ES-I3 (cell line): ENCODE measurements around the gene PCSK2.

Experiments used
- H3K36me3 ChIP-seq: 2 replicates; pipeline ENCODE4 v1.6.1; 2013; ENCODE audit warnings: mild to moderate bottlenecking, low read length, control low read depth, moderate library complexity; ENCODE audit not compliant: insufficient read depth
- H3K4me1 ChIP-seq: 2 replicates; pipeline ENCODE4 v1.6.1; 2013; ENCODE audit warnings: mild to moderate bottlenecking, control low read depth, low read length; ENCODE audit not compliant: insufficient read depth
- H3K9ac ChIP-seq: 2 replicates; pipeline ENCODE4 v1.6.1; 2013; ENCODE audit warnings: low read depth, mild to moderate bottlenecking, low read length, moderate library complexity
- H3K9me3 ChIP-seq: 2 replicates; pipeline ENCODE4 v1.6.1; 2013; ENCODE audit warnings: mild to moderate bottlenecking, low read length, moderate library complexity; ENCODE audit not compliant: control insufficient read depth, insufficient read depth

PCSK2 gene

DNA sequence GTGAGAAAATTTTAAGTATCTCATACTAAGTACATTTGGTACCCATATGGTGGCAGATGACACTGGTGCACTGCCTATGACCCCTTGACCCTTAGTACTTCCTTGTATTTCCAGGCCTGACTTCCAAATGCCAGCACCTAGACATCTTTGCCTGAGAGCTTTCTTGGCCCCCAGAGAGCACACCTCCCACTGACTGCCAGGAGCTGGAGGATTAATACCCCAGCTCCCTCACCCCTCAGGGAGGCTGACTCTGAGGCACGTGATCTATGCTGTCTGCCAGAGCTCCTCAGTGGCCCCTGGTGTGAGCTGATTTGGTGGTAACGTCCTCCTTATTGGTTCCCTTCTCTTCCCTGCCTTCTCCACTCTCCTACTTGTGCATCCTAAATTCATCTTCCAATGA lies 266.3 kb downstream of the PCSK2 start:
- no peaks in the 10 kb centered on the region for H3K36me3 ChIP-seq
- no peak overlapping the region for H3K9ac ChIP-seq
- H3K4me1 ChIP-seq, result no peaks in the 10 kb centered on the region
- H3K9me3 ChIP-seq, result no peaks in the 10 kb centered on the region

DNA sequence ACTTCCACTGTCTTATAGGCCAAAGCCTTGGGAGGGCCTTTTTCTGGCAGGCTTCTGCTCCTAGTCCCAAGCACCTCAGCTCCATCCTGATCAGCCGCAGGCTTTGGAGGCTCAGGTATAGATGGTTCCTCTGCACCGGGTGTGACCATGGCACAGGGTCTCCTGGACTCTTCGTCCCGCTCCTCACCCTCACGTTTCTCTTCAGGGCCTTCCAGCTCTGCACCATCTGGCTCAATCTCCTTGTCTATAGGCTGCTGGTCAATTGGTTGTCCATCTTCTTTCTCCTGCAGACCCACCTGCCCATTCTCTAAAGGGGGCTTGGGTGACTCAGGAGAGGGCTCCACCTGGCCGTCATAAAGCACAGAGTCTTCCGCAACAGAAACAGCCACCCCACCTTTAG lies 267.4 kb downstream of the PCSK2 start:
- Histone ChIP-seq H3K9me3 (no peaks in the 10 kb centered on the region), H3K4me1 (no peaks in the 10 kb centered on the region), H3K9ac (no peak overlapping the region), H3K36me3 (no peaks in the 10 kb centered on the region)

DNA sequence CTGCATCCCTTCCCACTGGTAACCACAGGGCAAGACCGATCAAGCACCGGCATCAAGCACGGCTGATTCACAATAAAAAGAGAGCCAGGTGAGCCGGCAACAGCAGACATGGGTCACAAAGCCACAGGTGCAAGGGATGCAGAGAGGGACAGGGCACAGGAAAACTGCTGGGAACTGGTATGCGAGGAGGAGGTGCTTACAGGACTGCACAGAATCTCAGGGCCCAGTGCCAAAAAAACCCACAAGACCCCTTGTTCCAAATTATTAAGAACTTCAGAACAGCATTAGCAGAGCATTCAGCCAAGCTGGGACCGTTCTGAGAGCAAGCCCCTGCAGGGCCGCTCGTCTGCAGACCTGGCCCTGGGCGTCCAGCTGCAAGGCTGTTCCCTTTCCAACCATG lies 269.0 kb downstream of the PCSK2 start:
- H3K36me3 ChIP-seq, result no peaks in the 10 kb centered on the region
- no peaks in the 10 kb centered on the region for H3K4me1 ChIP-seq
- no peaks in the 10 kb centered on the region for H3K9me3 ChIP-seq
- no peak overlapping the region for H3K9ac ChIP-seq

DNA sequence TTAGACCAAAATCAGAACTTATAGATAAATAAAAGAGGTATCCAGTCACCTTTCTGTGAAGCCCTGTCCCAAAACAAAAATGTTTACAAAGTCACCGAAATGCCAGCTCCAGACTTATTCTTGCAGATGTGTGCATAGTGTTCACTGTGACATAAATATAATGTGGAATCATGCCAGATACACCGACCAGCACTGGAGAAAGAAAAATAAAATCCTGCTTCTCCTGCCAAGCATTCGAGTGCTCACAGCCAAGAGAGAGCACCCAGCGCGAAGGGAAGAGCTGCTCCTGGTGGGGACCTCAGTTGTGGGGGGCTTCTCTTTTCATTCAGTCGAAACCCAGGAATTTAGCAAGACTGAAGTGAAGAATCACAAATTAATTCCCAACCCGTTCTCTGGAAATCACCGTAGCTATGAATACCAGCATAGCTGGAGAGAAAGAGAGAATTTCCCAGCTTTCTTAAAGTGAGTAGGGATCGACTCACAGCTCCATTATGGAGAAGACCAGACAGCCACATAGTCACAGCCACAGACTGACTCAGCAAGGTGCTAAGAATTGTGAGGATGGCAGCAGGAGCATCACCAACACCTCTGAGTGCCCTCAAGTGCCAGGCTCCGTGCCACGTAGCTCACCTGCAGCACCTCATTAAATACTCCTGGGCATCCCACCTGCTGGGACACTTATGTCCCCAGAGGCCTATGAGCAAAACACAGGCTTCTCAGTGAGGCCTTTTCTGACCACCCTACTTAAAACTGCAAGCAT lies 271.2 kb downstream of the PCSK2 start:
- Histone ChIP-seq H3K9me3 (no peaks in the 10 kb centered on the region), H3K4me1 (no peaks in the 10 kb centered on the region), H3K36me3 (no peaks in the 10 kb centered on the region), H3K9ac (no peak overlapping the region)

DNA sequence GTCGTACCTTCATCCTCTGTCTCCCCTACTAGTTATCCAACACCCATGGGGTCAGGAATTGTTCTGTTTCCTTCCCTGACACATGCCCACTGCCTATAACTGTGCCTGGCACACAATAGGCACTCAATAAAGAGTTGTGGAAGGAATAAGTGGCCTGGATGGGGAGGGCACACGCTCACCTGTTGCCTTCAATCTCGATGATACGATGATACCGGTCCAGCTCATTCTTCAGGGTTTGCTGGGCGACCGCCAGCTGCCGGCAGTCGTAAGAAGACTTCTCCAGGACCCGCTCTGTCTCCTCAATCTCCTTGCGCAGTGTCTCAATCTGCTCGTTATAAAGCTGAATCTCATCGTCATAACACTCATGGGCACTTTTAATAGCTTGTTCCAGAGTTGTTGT lies 271.8 kb downstream of the PCSK2 start:
- Histone ChIP-seq H3K9me3 (no peaks in the 10 kb centered on the region), H3K36me3 (no peaks in the 10 kb centered on the region), H3K4me1 (no peaks in the 10 kb centered on the region), H3K9ac (no peak overlapping the region)

DNA sequence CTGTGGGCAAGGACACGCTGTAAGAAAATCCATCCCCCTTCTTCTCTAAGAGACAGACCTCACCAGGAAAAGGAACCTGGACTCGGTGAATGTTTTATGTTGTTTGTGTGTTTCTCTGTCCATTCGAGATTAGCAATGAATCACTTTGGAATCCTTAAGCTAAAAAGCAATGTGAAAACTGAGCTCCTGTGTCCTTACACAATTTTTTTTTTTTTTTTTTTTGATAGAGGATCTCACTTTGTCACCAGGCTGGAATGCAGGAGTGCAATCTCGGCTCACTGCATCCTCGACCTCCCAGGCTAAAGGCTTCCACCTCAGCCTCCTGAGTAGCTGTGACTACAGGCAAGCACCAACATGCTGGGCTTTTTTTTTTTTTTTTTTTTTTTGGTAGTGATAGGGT lies 272.2 kb downstream of the PCSK2 start:
- no peaks in the 10 kb centered on the region for H3K9me3 ChIP-seq
- H3K9ac ChIP-seq, result no peak overlapping the region
- no peaks in the 10 kb centered on the region for H3K36me3 ChIP-seq
- no peaks in the 10 kb centered on the region for H3K4me1 ChIP-seq

DNA sequence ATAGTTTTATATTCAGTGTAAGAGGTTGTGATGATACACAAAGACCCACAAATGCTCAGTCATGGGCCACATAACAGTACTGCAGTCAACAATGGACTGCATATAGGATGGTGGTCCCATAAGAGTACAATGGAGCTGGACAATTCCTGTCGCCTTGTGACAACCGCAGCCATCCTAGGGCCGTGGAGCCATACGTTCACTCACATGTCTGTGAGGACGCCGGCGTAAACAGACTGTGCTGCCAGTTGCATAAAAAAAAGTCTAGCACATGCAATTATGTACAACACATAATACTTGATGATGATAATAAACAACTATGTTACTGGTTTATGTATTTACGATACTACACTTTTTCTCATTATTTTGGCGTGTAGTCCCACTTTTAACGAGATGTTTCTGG lies 273.4 kb downstream of the PCSK2 start:
- Histone ChIP-seq H3K9ac (no peak overlapping the region), H3K36me3 (no peaks in the 10 kb centered on the region), H3K4me1 (peaks cover 5% of the 10 kb centered on the region; the same call in 1 of the 2 replicates), H3K9me3 (no peaks in the 10 kb centered on the region)

DNA sequence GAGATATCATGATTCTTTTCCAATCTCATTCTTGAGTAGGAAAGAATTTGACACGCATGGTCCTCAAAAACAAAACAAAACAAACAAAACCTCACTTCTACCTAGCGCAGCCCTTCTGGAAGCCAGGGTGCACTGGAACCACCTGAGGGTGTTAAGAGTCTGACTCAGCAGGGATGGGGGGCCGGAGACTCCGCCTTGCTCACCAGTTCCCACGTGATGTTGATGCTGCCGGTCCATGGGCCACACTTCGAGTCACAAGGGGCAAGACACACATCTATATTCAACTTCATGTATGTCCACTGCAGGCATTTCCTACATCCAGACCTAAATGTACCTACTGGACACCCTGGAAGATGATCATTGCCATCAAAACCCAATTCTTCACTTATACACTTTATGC lies 274.0 kb downstream of the PCSK2 start:
- peaks cover 5% of the 10 kb centered on the region; the same call in 1 of the 2 replicates for H3K4me1 ChIP-seq
- H3K9me3 ChIP-seq, result no peaks in the 10 kb centered on the region
- no peaks in the 10 kb centered on the region for H3K36me3 ChIP-seq
- H3K9ac ChIP-seq, result no peak overlapping the region

DNA sequence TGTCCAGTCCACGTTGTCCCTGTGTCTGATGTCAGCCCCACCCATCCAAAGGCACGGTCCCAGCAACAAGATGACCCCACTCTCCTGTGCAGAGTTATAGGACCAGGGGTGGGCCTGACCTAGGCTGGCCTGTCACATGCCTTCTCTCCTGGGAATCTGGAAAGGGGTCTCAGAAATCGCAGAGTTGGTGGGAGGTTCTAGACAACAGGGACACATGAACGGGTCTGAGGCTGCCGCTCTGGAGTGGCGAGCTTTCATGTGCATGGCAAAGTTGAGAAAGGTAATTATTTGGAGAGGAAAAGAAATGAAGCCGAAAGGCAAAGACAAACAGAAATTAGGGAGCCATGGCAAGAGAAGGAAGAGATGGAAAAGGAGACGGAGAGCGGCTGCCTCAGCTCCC lies 274.9 kb downstream of the PCSK2 start:
- H3K36me3 ChIP-seq, result no peaks in the 10 kb centered on the region
- H3K9ac ChIP-seq, result no peak overlapping the region
- peaks cover 5% of the 10 kb centered on the region; the same call in 1 of the 2 replicates for H3K4me1 ChIP-seq
- no peaks in the 10 kb centered on the region for H3K9me3 ChIP-seq

DNA sequence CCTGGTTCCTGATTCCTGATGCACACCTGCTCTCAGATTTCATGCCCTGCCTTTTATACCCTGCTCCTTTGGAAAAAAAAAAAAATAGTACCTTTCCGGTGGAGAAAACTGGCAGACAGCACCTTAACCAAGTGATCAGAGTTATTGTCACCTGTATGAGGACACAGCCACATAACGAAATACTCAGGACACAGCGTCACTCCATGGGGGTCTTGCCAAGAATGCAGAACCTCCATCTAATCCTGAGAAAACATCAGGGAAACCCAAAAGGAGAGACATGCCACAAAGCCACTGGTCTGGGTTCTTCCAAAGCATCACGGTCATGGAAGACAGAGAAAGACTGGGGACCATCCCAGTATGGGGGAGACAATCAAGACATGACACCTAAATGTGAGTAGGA lies 275.3 kb downstream of the PCSK2 start:
- no peak overlapping the region for H3K9ac ChIP-seq
- no peaks in the 10 kb centered on the region for H3K36me3 ChIP-seq
- no peaks in the 10 kb centered on the region for H3K9me3 ChIP-seq
- peaks cover 5% of the 10 kb centered on the region; the same call in 1 of the 2 replicates for H3K4me1 ChIP-seq

DNA sequence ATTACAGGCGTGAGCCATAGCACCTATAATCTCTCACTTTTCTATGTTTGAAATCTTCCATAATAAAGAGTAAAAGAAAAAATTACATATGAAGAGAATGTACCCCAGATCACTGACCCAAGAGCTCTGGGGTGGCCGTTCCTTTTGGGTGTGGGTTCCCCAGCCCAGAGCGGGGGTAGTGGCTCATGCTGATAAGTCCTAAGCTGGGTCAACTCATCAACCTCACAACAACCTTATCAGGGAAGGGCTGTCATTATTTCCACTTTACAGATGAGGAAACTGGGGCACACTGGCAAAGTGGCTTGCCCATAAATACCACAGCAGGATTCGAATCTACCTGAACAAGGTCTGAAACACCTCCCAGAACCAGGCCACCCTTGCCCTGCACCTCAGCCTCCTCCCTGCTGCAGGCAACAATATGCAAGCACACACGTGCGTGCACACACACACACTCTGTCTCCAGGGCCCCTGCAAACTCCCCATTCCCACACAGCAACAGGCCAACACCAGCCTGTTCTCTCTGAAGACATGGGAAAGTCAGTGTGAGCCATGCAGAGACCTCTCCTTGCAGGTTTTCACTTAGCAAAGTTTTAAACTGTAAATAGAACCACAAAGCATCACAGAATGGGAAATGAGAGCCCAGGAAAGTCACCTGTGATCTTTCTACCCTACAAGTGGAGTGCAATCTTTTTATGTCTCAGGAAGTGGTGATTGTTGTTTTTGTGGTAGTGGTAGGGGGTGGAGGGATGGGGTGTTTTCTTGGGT lies 276.6 kb downstream of the PCSK2 start:
- Histone ChIP-seq H3K9ac (no peak overlapping the region), H3K4me1 (peaks cover 5% of the 10 kb centered on the region; the same call in 1 of the 2 replicates), H3K36me3 (no peaks in the 10 kb centered on the region), H3K9me3 (no peaks in the 10 kb centered on the region)

DNA sequence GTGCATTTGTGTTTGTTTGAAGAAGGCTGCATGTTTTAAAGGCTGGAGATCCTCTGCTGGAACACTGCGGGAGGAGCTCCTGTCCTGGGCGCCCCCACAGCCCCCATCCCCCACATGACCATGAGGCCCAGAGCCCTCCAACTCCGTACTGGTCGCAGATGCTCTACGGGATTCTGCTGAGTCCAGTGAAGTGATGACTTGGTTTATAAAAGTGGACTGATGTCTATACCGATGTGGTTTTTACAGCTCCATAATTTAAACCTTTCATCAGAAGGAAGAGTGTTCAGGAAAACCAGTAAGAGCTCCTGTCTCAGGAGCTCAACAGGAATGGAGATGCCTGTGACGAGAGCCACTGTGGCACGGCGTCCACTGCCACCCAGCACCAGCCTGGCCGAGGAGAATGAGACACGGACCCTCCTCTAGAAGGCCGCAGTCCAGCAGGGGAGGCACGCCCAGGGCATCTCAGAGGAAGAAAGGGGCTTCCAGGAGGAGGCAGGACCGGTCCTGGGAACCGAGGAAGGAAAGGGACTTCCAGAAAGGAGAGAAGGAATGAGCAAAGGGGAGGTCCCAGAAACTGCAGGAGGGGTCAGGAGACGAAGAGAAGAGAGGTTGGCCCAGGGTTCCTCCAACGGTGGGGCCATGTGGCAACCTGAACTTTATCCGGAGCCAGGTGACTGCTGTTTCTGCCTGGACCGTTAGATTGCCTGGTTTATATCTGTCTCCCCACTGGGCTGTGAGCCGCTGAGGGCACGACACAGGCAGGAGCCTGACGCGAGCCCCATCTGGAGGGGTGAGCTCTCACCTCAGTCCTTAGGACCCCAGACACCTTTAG lies 277.4 kb downstream of the PCSK2 start:
- H3K4me1 ChIP-seq, result peaks cover 5% of the 10 kb centered on the region; the same call in 1 of the 2 replicates
- H3K9ac ChIP-seq, result no peak overlapping the region; the same call in 1 of the 2 replicates

DNA sequence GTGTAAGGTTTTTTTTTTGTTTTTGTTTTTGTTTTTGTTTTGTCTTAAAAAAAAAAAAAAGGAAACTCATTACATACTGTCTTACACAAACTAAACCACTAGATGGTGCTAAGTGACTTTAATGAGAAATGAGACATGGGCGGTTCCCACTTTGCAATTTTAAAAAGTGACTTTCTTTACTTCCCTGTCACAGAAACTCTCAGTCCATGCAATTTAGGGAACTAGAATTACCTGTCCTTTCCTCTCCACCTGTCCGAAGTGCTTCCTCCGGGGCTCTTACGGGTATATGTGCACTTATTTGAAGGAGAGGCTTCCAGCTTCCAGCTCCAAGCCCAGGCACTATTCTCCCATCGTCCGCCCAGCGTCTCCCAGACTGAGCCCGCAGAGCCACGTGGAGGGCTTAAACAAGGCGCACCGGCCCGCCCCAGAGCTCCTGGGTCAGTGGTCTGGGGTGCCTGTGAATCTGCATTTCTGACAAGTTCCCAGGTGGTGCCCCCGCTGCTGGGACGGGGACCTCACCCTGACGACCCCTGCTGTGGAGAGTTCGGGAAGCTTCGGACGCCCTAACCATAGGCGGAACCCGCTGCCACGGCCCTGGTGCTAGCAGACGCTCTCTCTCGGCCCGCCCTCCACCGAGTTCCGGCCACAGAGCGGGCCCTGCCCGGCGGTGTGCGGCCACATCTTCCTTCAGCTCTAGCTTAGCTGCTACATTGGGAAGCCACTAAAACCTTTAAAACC lies 278.2 kb downstream of the PCSK2 start:
- peak overlapping the region; percentile 50; the same call in 1 of the 2 replicates for H3K9ac ChIP-seq

More for the DNA sequence above, 277.4 kb downstream of the PCSK2 start:
- no peaks in the 10 kb centered on the region for H3K36me3 ChIP-seq
- no peaks in the 10 kb centered on the region for H3K9me3 ChIP-seq

More for the DNA sequence above, 278.2 kb downstream of the PCSK2 start:
- H3K4me1 ChIP-seq, result peaks cover 5% of the 10 kb centered on the region; the same call in 1 of the 2 replicates
- H3K9me3 ChIP-seq, result no peaks in the 10 kb centered on the region
- no peaks in the 10 kb centered on the region for H3K36me3 ChIP-seq
